Measurements from ENCODE around the gene PEAR1.

PEAR1 gene

GRCh38 chr1:156893048-156893953 lies at the start of gene PEAR1:
Gene PEAR1 (plus strand): TSS chr1:156893718. CDS start chr1:156903927, 10,209 bp downstream.
- no peak for DNase-seq

GRCh38 chr1:156844102-156844501 lies 49.4 kb upstream of the PEAR1 start:
- DNase-seq = no peak

GRCh38 chr1:156844638-156845037 lies 48.9 kb upstream of the PEAR1 start:
- DNase-seq = no peak

- no peak for DNase-seq
These were observed 48.2 kb upstream of the PEAR1 start for GRCh38 chr1:156845055-156845952.

- no peak for DNase-seq
These were observed 47.5 kb upstream of the PEAR1 start for GRCh38 chr1:156845953-156846545.

- DNase-seq = no peak
These were observed 46.9 kb upstream of the PEAR1 start for GRCh38 chr1:156846643-156847042.

GRCh38 chr1:156847591-156848460 lies 45.7 kb upstream of the PEAR1 start:
- DNase-seq = no peak

- DNase-seq = no peak
These were observed 44.9 kb upstream of the PEAR1 start for GRCh38 chr1:156848461-156849150.

GRCh38 chr1:156849151-156849496 lies 44.4 kb upstream of the PEAR1 start:
- DNase-seq = no peak

GRCh38 chr1:156851779-156852417 lies 41.6 kb upstream of the PEAR1 start:
- peak; percentile 65 for DNase-seq

GRCh38 chr1:156852418-156852874 lies 41.1 kb upstream of the PEAR1 start:
- DNase-seq = peak; percentile 100

- DNase-seq = no peak
These were observed 39.8 kb upstream of the PEAR1 start for GRCh38 chr1:156853761-156854160.

- DNase-seq = no peak
These were observed 38.9 kb upstream of the PEAR1 start for GRCh38 chr1:156854634-156855033.

- DNase-seq = no peak
These were observed 37.2 kb upstream of the PEAR1 start for GRCh38 chr1:156856282-156856785.

- DNase-seq = no peak
These were observed 36.0 kb upstream of the PEAR1 start for GRCh38 chr1:156857532-156857931.

GRCh38 chr1:156858555-156858956 lies 35.0 kb upstream of the PEAR1 start:
- DNase-seq = peak; percentile 59

GRCh38 chr1:156858959-156859522 lies 34.5 kb upstream of the PEAR1 start, which contains the start of gene INSRR:
Gene INSRR (minus strand): TSS chr1:156859117. CDS start chr1:156858621, 496 bp downstream.
- DNase-seq = peak; percentile 88

GRCh38 chr1:156859523-156860112 lies 33.9 kb upstream of the PEAR1 start:
- peak; percentile 83 for DNase-seq

- DNase-seq = peak; percentile 86
These were observed 33.3 kb upstream of the PEAR1 start for GRCh38 chr1:156860113-156860627.
